IMR-90 (cell line): ENCODE measurements around the gene SRPRA. TPM values are rescaled to one million over a fixed set of nuclear protein-coding genes. Genes with fewer than 3 reads are reported as not detected.

Experiments
- ATAC-seq: fragments of 200-7000 bp; cut with Tn5 transposase; 2 replicates; pipeline ENCODE4 v1.9.1; 2020; ENCODE audit warnings: low read depth, mild to moderate bottlenecking, moderate library complexity
- BruUV-seq: library from RNA; stranded (reverse); fragments of 400-500 nt; replicated peaks from 2 replicates; lab custom pipeline; 2021; lab: Mats Ljungman, UMichigan
- CTCF ChIA-PET: fragments of 300-600 bp; formaldehyde crosslinking; extraction: SDS; loops from one replicate; lab custom pipeline; 2021; ENCODE audit warnings: antibody characterized with exemption; lab: Yijun Ruan, JAX
- POLR2A ChIA-PET: fragments of 300-600 bp; sonication (Branson Sonifier 250); formaldehyde crosslinking; loops from one replicate; lab custom pipeline; 2022; ENCODE audit warnings: antibody characterized with exemption; ENCODE audit not compliant: unreplicated experiment; lab: Charles Lee
- DNase-seq: peaks from one replicate; pipeline ENCODE4 v3.0.0; 2013
- H2AFZ ChIP-seq: replicated peaks from 2 replicates; pipeline ENCODE3; 2013; ENCODE audit warnings: low read length, mild to moderate bottlenecking; ENCODE audit not compliant: poor library complexity
- H2AK5ac ChIP-seq: 2 replicates; pipeline ENCODE4 v1.6.1; 2013; ENCODE audit warnings: low read depth, low read length, inconsistent platforms
- H2AK9ac ChIP-seq: replicated peaks from 2 replicates; pipeline ENCODE3; 2013; ENCODE audit warnings: mild to moderate bottlenecking, low read depth, low read length, moderate library complexity; ENCODE audit not compliant: poor library complexity
- H2BK120ac ChIP-seq: 2 replicates; pipeline ENCODE4 v1.6.1; 2013; ENCODE audit warnings: low read depth, low read length, inconsistent platforms
- H2BK15ac ChIP-seq: 3 replicates; pipeline ENCODE4 v1.6.1; 2013; ENCODE audit warnings: low read depth, low read length, inconsistent platforms
- H2BK20ac ChIP-seq: 2 replicates; pipeline ENCODE4 v1.6.1; 2013; ENCODE audit warnings: low read depth, mild to moderate bottlenecking, inconsistent platforms, low read length, moderate library complexity
- H2BK5ac ChIP-seq: 2 replicates; pipeline ENCODE4 v1.6.1; 2013; ENCODE audit warnings: mild to moderate bottlenecking, low read depth, low read length, inconsistent platforms; ENCODE audit not compliant: poor library complexity, severe bottlenecking
- H3K14ac ChIP-seq: replicated peaks from 2 replicates; pipeline ENCODE4 v1.6.1; 2013; ENCODE audit warnings: low read depth, low read length, inconsistent platforms
- H3K18ac ChIP-seq: 2 replicates; pipeline ENCODE4 v1.6.1; 2013; ENCODE audit warnings: low read depth, low read length, control low read depth
- H3K23ac ChIP-seq: 2 replicates; pipeline ENCODE4 v1.6.1; 2013; ENCODE audit warnings: low read depth, low read length, inconsistent platforms
- H3K27ac ChIP-seq: 2 replicates; pipeline ENCODE4 v1.5.1; 2013; ENCODE audit warnings: mild to moderate bottlenecking, control low read depth, low read length; ENCODE audit not compliant: insufficient read depth
- H3K27me3 ChIP-seq: 2 replicates; pipeline ENCODE4 v1.6.1; 2013; ENCODE audit warnings: low read length; ENCODE audit not compliant: control insufficient read depth, insufficient read depth
- H3K36me3 ChIP-seq: 2 replicates; pipeline ENCODE4 v1.6.1; 2013; ENCODE audit warnings: low read length, mixed read lengths; ENCODE audit not compliant: control insufficient read depth, insufficient read depth
- H3K4ac ChIP-seq: 2 replicates; pipeline ENCODE4 v1.6.1; 2013; ENCODE audit warnings: low read depth, low read length, inconsistent platforms
- H3K4me1 ChIP-seq: 2 replicates; pipeline ENCODE4 v1.6.1; 2013; ENCODE audit warnings: low read length, mixed read lengths; ENCODE audit not compliant: control insufficient read depth, insufficient read depth
- H3K4me2 ChIP-seq: 2 replicates; pipeline ENCODE4 v1.6.1; 2013; ENCODE audit warnings: low read depth, mild to moderate bottlenecking, control low read depth, low read length, moderate library complexity
- H3K4me3 ChIP-seq: 2 replicates; pipeline ENCODE4 v1.5.1; 2013; ENCODE audit warnings: low read depth, mild to moderate bottlenecking, control low read depth, low read length, moderate library complexity; ENCODE audit not compliant: insufficient read depth
- H3K56ac ChIP-seq: 2 replicates; pipeline ENCODE4 v1.6.1; 2013; ENCODE audit warnings: low read length, inconsistent platforms; ENCODE audit not compliant: insufficient read depth; ENCODE audit errors: extremely low read depth
- H3K79me1 ChIP-seq, 2 experiments: 2 replicates each; pipeline ENCODE4 v1.6.1; 2013; ENCODE audit warnings: low read length in 2 of 2, inconsistent platforms in 1 of 2, low read depth in 1 of 2
- H3K9ac ChIP-seq: 2 replicates; pipeline ENCODE4 v1.6.1; 2013; ENCODE audit warnings: low read depth, low read length, control low read depth
- H3K9me1 ChIP-seq: 2 replicates; pipeline ENCODE4 v1.6.1; 2013; ENCODE audit warnings: low read length, inconsistent platforms; ENCODE audit not compliant: insufficient read depth
- H3K9me3 ChIP-seq: 2 replicates; pipeline ENCODE4 v1.6.1; 2013; ENCODE audit warnings: low read length; ENCODE audit not compliant: control insufficient read depth, insufficient read depth
- H4K20me1 ChIP-seq: 2 replicates; pipeline ENCODE4 v1.6.1; 2013; ENCODE audit warnings: low read length, inconsistent platforms; ENCODE audit not compliant: insufficient read depth
- H4K5ac ChIP-seq: 2 replicates; pipeline ENCODE4 v1.6.1; 2013; ENCODE audit warnings: mild to moderate bottlenecking, low read depth, low read length, control low read depth
- H4K8ac ChIP-seq, 2 experiments: 2 replicates each; pipeline ENCODE4 v1.6.1; 2013; ENCODE audit warnings: low read depth in 2 of 2, low read length in 2 of 2, control low read depth in 1 of 2, inconsistent platforms in 1 of 2
- H4K91ac ChIP-seq: 2 replicates; pipeline ENCODE4 v1.6.1; 2013; ENCODE audit warnings: low read depth, low read length, inconsistent platforms; ENCODE audit not compliant: insufficient read depth
- CEBPB ChIP-seq: IDR thresholded peaks from 2 replicates; pipeline ENCODE4 v1.6.1; 2012; ENCODE audit warnings: low read depth, low read length, improper control_type of control experiment
- MAFK ChIP-seq: IDR thresholded peaks from 2 replicates; pipeline ENCODE4 v1.6.1; 2012; ENCODE audit warnings: low read depth, low read length, improper control_type of control experiment
- NFE2L2 ChIP-seq: fragments of 150-350 bp; IDR thresholded peaks from 2 replicates; pipeline ENCODE4 v1.6.1; 2016; ENCODE audit warnings: low read depth, mild to moderate bottlenecking, low read length
- POLR2A ChIP-seq: IDR thresholded peaks from 2 replicates; pipeline ENCODE4 v1.6.1; 2012; ENCODE audit warnings: mild to moderate bottlenecking, low read depth, low read length
- RAD21 ChIP-seq: IDR thresholded peaks from 2 replicates; pipeline ENCODE4 v1.6.1; 2012; ENCODE audit warnings: low read length, improper control_type of control experiment
- RFX5 ChIP-seq: IDR thresholded peaks from 2 replicates; pipeline ENCODE4 v1.8.0; 2012; ENCODE audit warnings: low read depth, mild to moderate bottlenecking, low read length, moderate library complexity
- SMC3 ChIP-seq: fragments of 150-350 bp; IDR thresholded peaks from 2 replicates; pipeline ENCODE4 v1.6.1; 2016; ENCODE audit warnings: low read depth, mild to moderate bottlenecking, antibody characterized with exemption, low read length, moderate library complexity
- USF2 ChIP-seq: fragments of 150-350 bp; IDR thresholded peaks from 2 replicates; pipeline ENCODE4 v1.6.1; 2017; ENCODE audit warnings: mild to moderate bottlenecking, antibody characterized with exemption, low read length, low read depth
- WGBS, 2 experiments: methylation state at CpG; one replicate each; pipeline versions ENCODE4 v1.1.5 to v1.1.7; 2013; ENCODE audit warnings: missing lambda C conversion rate in 2 of 2; ENCODE audit not compliant: insufficient read length in 1 of 2; ENCODE audit errors: extremely low coverage in 2 of 2; 5-methylcytosine and 5-hydroxymethylcytosine counted together
- dilution Hi-C: fragments of 300-500 bp; cut with HindIII; formaldehyde crosslinking; loops from one replicate; pipeline ENCODE4 v1.14.3; 2018; ENCODE audit warnings: low sequenced_read_pairs; ENCODE audit not compliant: unreplicated experiment
- in situ Hi-C: fragments of 300-500 bp; cut with MboI; formaldehyde crosslinking; loops from 3 replicates; pipeline ENCODE4 v1.14.3; 2019; ENCODE audit warnings: low sequenced_read_pairs, inconsistent platforms, mixed read lengths
- intact Hi-C: fragments of 100-400 bp; cut with micrococcal nuclease; formaldehyde crosslinking; loops from 2 replicates; pipeline ENCODE4 v1.10.0; 2022
- polyA plus RNA-seq, 3 experiments: library from polyadenylated mRNA; depleted of rRNA; stranded (reverse); fragments of >200 nt; gene quantifications; 2 replicates each; pipeline ENCODE4 v1.2.3, GENCODE V29; 2012; ENCODE audit warnings: low replicate concordance in 1 of 3
- total RNA-seq: library from RNA; depleted of rRNA; stranded (reverse); fragments of >200 nt; gene quantifications from 2 replicates; pipeline ENCODE4 v1.2.3, GENCODE V29; 2012
- TF ChIP-seq, protein P1 (sequence below): fragments of 150-350 bp; IDR thresholded peaks from 2 replicates; pipeline ENCODE4 v1.6.1; 2016; ENCODE audit warnings: low read depth, mild to moderate bottlenecking, low read length, moderate library complexity, borderline replicate concordance

Gene SRPRA
- total and polyA plus RNA-seq, 2 of the 4 experiments (the other 2 are of a cell fraction): 108 to 131 TPM

GRCh38 chr11:126254819-126255218 is 13.9 kb downstream of the SRPRA start:
- no peak overlapping the region for H2AFZ ChIP-seq
- no peak overlapping the region for H3K18ac ChIP-seq
- no peak overlapping the region for H4K91ac ChIP-seq
- WGBS, 2 experiments: no CpG with 5 or more reads among the region's 1 CpG
- peaks cover 14% of the 10 kb centered on the region for H3K9me1 ChIP-seq
- no peaks in the 10 kb centered on the region for H3K9me3 ChIP-seq
- H2BK5ac ChIP-seq: no peak overlapping the region
- TF ChIP-seq, protein P1, sequence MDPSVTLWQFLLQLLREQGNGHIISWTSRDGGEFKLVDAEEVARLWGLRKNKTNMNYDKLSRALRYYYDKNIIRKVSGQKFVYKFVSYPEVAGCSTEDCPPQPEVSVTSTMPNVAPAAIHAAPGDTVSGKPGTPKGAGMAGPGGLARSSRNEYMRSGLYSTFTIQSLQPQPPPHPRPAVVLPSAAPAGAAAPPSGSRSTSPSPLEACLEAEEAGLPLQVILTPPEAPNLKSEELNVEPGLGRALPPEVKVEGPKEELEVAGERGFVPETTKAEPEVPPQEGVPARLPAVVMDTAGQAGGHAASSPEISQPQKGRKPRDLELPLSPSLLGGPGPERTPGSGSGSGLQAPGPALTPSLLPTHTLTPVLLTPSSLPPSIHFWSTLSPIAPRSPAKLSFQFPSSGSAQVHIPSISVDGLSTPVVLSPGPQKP: no peak
- TF ChIP-seq USF2 (no peak), CEBPB (no peak), SMC3 (no peak), POLR2A (no peak), MAFK (no peak), NFE2L2 (no peak), RFX5 (no peak), RAD21 (no peak)
- H2AK9ac ChIP-seq: no peak overlapping the region
- no peak overlapping the region for H2AK5ac ChIP-seq
- dilution Hi-C loops: no loop called here
- DNase-seq: no peak
- H3K36me3 ChIP-seq: peaks cover 15% of the 10 kb centered on the region
- no peak overlapping the region for H2BK120ac ChIP-seq
- BruUV-seq: no TSS peak
- ATAC-seq: no peak
- no peak overlapping the region for H3K56ac ChIP-seq
- H3K4me2 ChIP-seq: no peak overlapping the region
- no peak overlapping the region for H4K5ac ChIP-seq
- ChIA-PET POLR2A (no interaction called here), CTCF (no interaction called here)
- no peak overlapping the region for H3K9ac ChIP-seq
- H3K27ac ChIP-seq: no peak overlapping the region
- peaks cover 0 to 13% of the 10 kb centered on the region in 2 experiments; a peak in 3 of 4 replicates for H3K79me1 ChIP-seq
- in situ Hi-C loops: no loop called here
- no peaks in the 10 kb centered on the region for H3K27me3 ChIP-seq
- no peak overlapping the region for H2BK15ac ChIP-seq
- H3K14ac ChIP-seq: no peak overlapping the region
- H3K23ac ChIP-seq: no peak overlapping the region
- H4K8ac ChIP-seq: no peak overlapping the region
- peaks cover 7% of the 10 kb centered on the region for H4K20me1 ChIP-seq
- peaks cover 3% of the 10 kb centered on the region for H3K4me1 ChIP-seq
- H2BK20ac ChIP-seq: no peak overlapping the region
- H3K4me3 ChIP-seq: no peak overlapping the region
- no peak overlapping the region for H3K4ac ChIP-seq
- intact Hi-C loops: loop anchor here (5.0 kb wide), 1 partner anchor 43 kb away; the partner anchor contains the start of genes FAM118B and RPUSD4
